Uterus (tissue), 2 donors: ENCODE data around the gene MAPKAPK2.

Experiments used
- CTCF ChIP-seq, 4 experiments: fragments of 200-600 bp in 2 of 4; fragments of 450-650 bp in 2 of 4; sonication (generic) in 2 of 4; IDR thresholded peaks; one replicate each; pipeline ENCODE4 v1.5.1; 2016 to 2019; ENCODE audit warnings: antibody characterized with exemption in 4 of 4, mild to moderate bottlenecking in 2 of 4, moderate library complexity in 1 of 4
- POLR2A ChIP-seq, 2 donors: fragments of 450-650 bp; IDR thresholded peaks; one replicate each; pipeline ENCODE4 v1.6.1; 2016; ENCODE audit warnings: antibody characterized with exemption in 2 of 2, mild to moderate bottlenecking in 1 of 2, moderate library complexity in 1 of 2

GRCh38 chr1:206668351-206668750 is 16.4 kb upstream of the MAPKAPK2 start:
- TF ChIP-seq POLR2A (IDR thresholded peaks at IDR 0.05): no peak
- TF ChIP-seq CTCF (IDR thresholded peaks at IDR 0.05): no peak
